Endothelial cell of umbilical vein (primary cell): ENCODE results near the gene DVL1. TPM values are rescaled to one million over a fixed set of nuclear protein-coding genes. Genes with fewer than 3 reads are reported as not detected.

Experiments
- BruUV-seq: library from RNA; stranded (reverse); fragments of 400-500 nt; replicated peaks from 2 replicates; lab custom pipeline; 2021; lab: Mats Ljungman, UMichigan
- CTCF ChIA-PET: fragments of 300-600, 350-600 bp; sonication (Branson Sonifier 250); formaldehyde crosslinking; loops from one replicate; lab custom pipeline; 2021; ENCODE audit warnings: antibody characterized with exemption, inconsistent platforms; lab: Charles Lee
- POLR2A ChIA-PET: fragments of 300-600, 350-600 bp; sonication (Branson Sonifier 250); formaldehyde crosslinking; loops from one replicate; lab custom pipeline; 2021; ENCODE audit warnings: antibody characterized with exemption, inconsistent platforms; lab: Charles Lee
- DNase-seq: peaks from one replicate; pipeline ENCODE4 v3.0.0-alpha.2; 2011; ENCODE audit warnings: low read depth, low spot score
- FAIRE-seq: peaks from 2 replicates; lab custom pipeline; 2011; peaks lifted over from hg19 to GRCh38; lab: Jason Lieb, UNC
- H2AFZ ChIP-seq: 2 replicates; pipeline ENCODE4 v1.6.0; 2012; ENCODE audit warnings: low read depth, low read length, control low read depth, inconsistent platforms
- H3K27ac ChIP-seq: 2 replicates; pipeline ENCODE4 v1.5.1; 2011; ENCODE audit warnings: low read depth, mild to moderate bottlenecking, control low read depth, low read length, moderate library complexity; ENCODE audit not compliant: insufficient read depth
- H3K27me3 ChIP-seq, 2 experiments: 2 replicates each; pipeline versions ENCODE4 v1.6.0 to v1.6.1; 2011; ENCODE audit warnings: low read length in 2 of 2, mixed read lengths in 1 of 2; ENCODE audit not compliant: control insufficient read depth in 2 of 2, insufficient read depth in 2 of 2
- H3K36me3 ChIP-seq, 2 experiments: 2 replicates in 1 of 2; 3 replicates in 1 of 2; pipeline ENCODE4 v1.5.1; 2011; ENCODE audit warnings: low read length in 2 of 2, mild to moderate bottlenecking in 1 of 2, moderate library complexity in 1 of 2; ENCODE audit not compliant: control insufficient read depth in 2 of 2, insufficient read depth in 2 of 2; ENCODE audit errors: extremely low read depth in 1 of 2
- H3K4me1 ChIP-seq: 3 replicates; pipeline ENCODE4 v1.5.1; 2011; ENCODE audit warnings: mild to moderate bottlenecking, low read length; ENCODE audit not compliant: control insufficient read depth, insufficient read depth; ENCODE audit errors: extremely low read depth
- H3K4me2 ChIP-seq: 2 replicates; pipeline ENCODE4 v1.6.1; 2011; ENCODE audit warnings: low read length, control low read depth, mixed read lengths; ENCODE audit not compliant: insufficient read depth
- H3K4me3 ChIP-seq, 3 experiments: fragments of 200-600 bp in 1 of 3; sonication (generic), shearing (Covaris generic) in 1 of 3; replicated peaks in 1 of 3; 2 replicates each; pipeline ENCODE4 v1.5.1; 2011 to 2016; ENCODE audit warnings: control low read depth in 3 of 3, low read length in 3 of 3, mild to moderate bottlenecking in 2 of 3, inconsistent platforms in 1 of 3, low read depth in 1 of 3, moderate library complexity in 1 of 3; ENCODE audit not compliant: insufficient read depth in 1 of 3
- H3K79me2 ChIP-seq: 2 replicates; pipeline ENCODE4 v1.6.0; 2012; ENCODE audit warnings: low read length, inconsistent platforms; ENCODE audit not compliant: control insufficient read depth, insufficient read depth
- H3K9ac ChIP-seq: replicated peaks from 2 replicates; pipeline ENCODE3; 2011; ENCODE audit warnings: low read length, control low read depth; ENCODE audit not compliant: insufficient read depth; ENCODE audit errors: extremely low read depth
- H3K9me1 ChIP-seq: replicated peaks from 3 replicates; pipeline ENCODE4 v1.6.0; 2011; ENCODE audit warnings: mild to moderate bottlenecking, low read length; ENCODE audit not compliant: control insufficient read depth, insufficient read depth; ENCODE audit errors: extremely low read depth
- H3K9me3 ChIP-seq: replicated peaks from 2 replicates; pipeline ENCODE4 v1.5.1; 2012; ENCODE audit warnings: low read length, inconsistent platforms; ENCODE audit not compliant: control insufficient read depth, insufficient read depth
- H4K20me1 ChIP-seq: replicated peaks from 2 replicates; pipeline ENCODE3; 2011; ENCODE audit warnings: mild to moderate bottlenecking, low read length; ENCODE audit not compliant: control insufficient read depth, insufficient read depth; ENCODE audit errors: extremely low read depth
- EZH2 ChIP-seq: IDR thresholded peaks from 2 replicates; pipeline ENCODE4 v1.6.1; 2012; ENCODE audit warnings: borderline replicate concordance, low read depth, mild to moderate bottlenecking, moderate library complexity, low read length, inconsistent platforms; ENCODE audit not compliant: severe bottlenecking
- FOS ChIP-seq: IDR thresholded peaks from 2 replicates; pipeline ENCODE4 v1.6.1; 2011; ENCODE audit warnings: mild to moderate bottlenecking, low read length, moderate library complexity, borderline replicate concordance; ENCODE audit not compliant: insufficient read depth
- GATA2 ChIP-seq: IDR thresholded peaks from 2 replicates; pipeline ENCODE4 v1.7.0; 2011; ENCODE audit warnings: low read depth, mild to moderate bottlenecking, moderate library complexity, mixed read lengths, low read length; ENCODE audit not compliant: insufficient read length, insufficient read depth
- JUN ChIP-seq: IDR thresholded peaks from 2 replicates; pipeline ENCODE4 v1.6.1; 2011; ENCODE audit warnings: borderline replicate concordance, low read depth; ENCODE audit not compliant: insufficient read length, insufficient read depth
- MYC ChIP-seq: IDR thresholded peaks from one replicate; pipeline ENCODE4 v1.6.1; 2011; ENCODE audit warnings: mild to moderate bottlenecking, low read depth, low read length
- POLR2A ChIP-seq: IDR thresholded peaks from 2 replicates; pipeline ENCODE4 v1.6.1; 2012; ENCODE audit warnings: low read depth, mild to moderate bottlenecking, control low read depth, low read length
- POLR2AphosphoS5 ChIP-seq: IDR thresholded peaks from 2 replicates; pipeline ENCODE4 v1.6.1; 2012; ENCODE audit warnings: low read depth, mild to moderate bottlenecking, control low read depth, low read length, moderate library complexity; ENCODE audit not compliant: insufficient read depth
- dilution Hi-C: fragments of 300-500 bp; cut with MboI; formaldehyde crosslinking; loops from one replicate; pipeline ENCODE4 v1.15.0; 2019; ENCODE audit warnings: low sequenced_read_pairs; ENCODE audit not compliant: extremely low pct_ligation_motif_present
- intact Hi-C: fragments of 100-400 bp; cut with micrococcal nuclease; formaldehyde crosslinking; loops from one replicate; pipeline ENCODE4 v1.10.0; 2022
- polyA plus RNA-seq, 4 experiments: library from polyadenylated mRNA; depleted of rRNA in 3 of 4; stranded (reverse) in 3 of 4; unstranded in 1 of 4; fragments of >200 nt; gene quantifications; 2 replicates each; pipeline versions ENCODE4 v1.2.1 to v1.2.3, GENCODE V29; 2011 to 2012; ENCODE audit warnings: missing spikeins in 1 of 4
- total RNA-seq: library from RNA; stranded (reverse); gene quantifications from 2 replicates; pipeline ENCODE4 v1.2.3, GENCODE V29; 2021
- TF ChIP-seq, protein P1 (sequence below), 2 donors: IDR thresholded peaks; 1 replicate in 1 of 2; 2 replicates in 1 of 2; pipeline ENCODE4 v1.5.1; 2011; ENCODE audit warnings: low read length in 2 of 2, mild to moderate bottlenecking in 2 of 2, moderate library complexity in 2 of 2, control low read depth in 1 of 2, inconsistent platforms in 1 of 2, low read depth in 1 of 2; ENCODE audit not compliant: insufficient read depth in 1 of 2; ENCODE audit errors: extremely low read depth in 1 of 2
- TF ChIP-seq, protein P2 (sequence below): IDR thresholded peaks from 2 replicates; pipeline ENCODE4 v1.6.1; 2011; ENCODE audit not compliant: insufficient read depth, insufficient read length

The DVL1 gene
- total and polyA plus RNA-seq, 2 donors (not counting 3 experiments of a cell fraction or from before 2014, with no cell fraction given) = 26.8 to 36.5 TPM

GRCh38 chr1:1356796-1357401 lies 7.7 kb upstream of the DVL1 start:
- no peaks in the 10 kb centered on the region for H3K4me1 ChIP-seq
- no peaks in the 10 kb centered on the region for H4K20me1 ChIP-seq
- H3K4me3 ChIP-seq = no peak overlapping the region
- DNase-seq (no peak), FAIRE-seq (no peak)
- TF ChIP-seq, protein P1, sequence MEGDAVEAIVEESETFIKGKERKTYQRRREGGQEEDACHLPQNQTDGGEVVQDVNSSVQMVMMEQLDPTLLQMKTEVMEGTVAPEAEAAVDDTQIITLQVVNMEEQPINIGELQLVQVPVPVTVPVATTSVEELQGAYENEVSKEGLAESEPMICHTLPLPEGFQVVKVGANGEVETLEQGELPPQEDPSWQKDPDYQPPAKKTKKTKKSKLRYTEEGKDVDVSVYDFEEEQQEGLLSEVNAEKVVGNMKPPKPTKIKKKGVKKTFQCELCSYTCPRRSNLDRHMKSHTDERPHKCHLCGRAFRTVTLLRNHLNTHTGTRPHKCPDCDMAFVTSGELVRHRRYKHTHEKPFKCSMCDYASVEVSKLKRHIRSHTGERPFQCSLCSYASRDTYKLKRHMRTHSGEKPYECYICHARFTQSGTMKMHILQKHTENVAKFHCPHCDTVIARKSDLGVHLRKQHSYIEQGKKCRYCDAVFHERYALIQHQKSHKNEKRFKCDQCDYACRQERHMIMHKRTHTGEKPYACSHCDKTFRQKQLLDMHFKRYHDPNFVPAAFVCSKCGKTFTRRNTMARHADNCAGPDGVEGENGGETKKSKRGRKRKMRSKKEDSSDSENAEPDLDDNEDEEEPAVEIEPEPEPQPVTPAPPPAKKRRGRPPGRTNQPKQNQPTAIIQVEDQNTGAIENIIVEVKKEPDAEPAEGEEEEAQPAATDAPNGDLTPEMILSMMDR (IDR thresholded peaks at IDR 0.05; ENCODE audit: extremely low read depth in 1 of 2, insufficient read depth in 1 of 2, low read depth in 1 of 2, low read length in 2 of 2) = no peak
- CTCF ChIA-PET = no interaction called here
- no TSS peak for BruUV-seq
- H3K9ac ChIP-seq = no peak overlapping the region
- no peaks in the 10 kb centered on the region for H3K36me3 ChIP-seq
- no peak overlapping the region for H3K4me2 ChIP-seq
- H3K27me3 ChIP-seq = peaks cover 11 to 23% of the 10 kb centered on the region in 2 experiments
- no peaks in the 10 kb centered on the region for H3K9me3 ChIP-seq
- no peak overlapping the region for H2AFZ ChIP-seq
- intact Hi-C loops = no loop called here
- H3K79me2 ChIP-seq = no peaks in the 10 kb centered on the region
- H3K27ac ChIP-seq = no peak overlapping the region
- POLR2A ChIA-PET = no interaction called here
- dilution Hi-C loops = no loop called here
- no peaks in the 10 kb centered on the region for H3K9me1 ChIP-seq

DNA sequence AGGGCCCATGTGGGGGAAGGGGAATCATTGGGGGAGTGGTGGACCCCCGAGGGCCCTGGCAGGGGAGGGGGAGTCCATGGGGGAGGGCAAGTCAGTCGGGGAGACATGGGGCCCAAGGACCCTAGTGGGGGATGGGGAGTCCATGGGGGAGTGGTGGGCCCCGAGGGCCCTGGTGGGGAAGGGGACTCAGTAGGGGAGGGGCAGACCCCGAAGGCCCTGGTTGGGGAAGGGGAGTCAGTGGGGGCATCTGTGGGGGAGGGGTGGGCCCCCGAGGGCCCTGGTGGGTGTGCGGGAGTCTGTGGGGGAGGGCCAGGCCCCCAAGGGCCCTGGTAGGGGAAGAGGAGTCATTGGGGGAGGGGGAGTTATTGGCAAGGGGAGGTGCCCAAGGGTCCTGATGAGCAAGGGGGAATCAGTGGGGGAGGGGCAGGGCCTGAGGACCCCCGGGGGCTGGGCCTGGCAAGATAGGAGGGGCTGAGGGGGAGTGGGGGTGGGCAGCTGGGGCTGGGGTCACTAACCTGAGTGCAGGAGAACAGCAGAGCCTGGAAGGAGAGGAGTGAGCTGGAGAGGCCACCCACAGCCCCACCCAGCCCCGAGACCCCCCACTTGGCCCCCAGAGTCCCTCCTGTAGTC lies 7.1 kb upstream of the DVL1 start:
- no TSS peak for BruUV-seq
- H3K79me2 ChIP-seq = no peaks in the 10 kb centered on the region
- H2AFZ ChIP-seq = no peak overlapping the region
- no peak for FAIRE-seq
- ChIA-PET POLR2A (no interaction called here), CTCF (interaction anchor here (1.2 kb wide), 1 partner anchor 16 kb away, joined by 9 read pairs; no protein-coding TSS in a partner anchor)
- H3K27me3 ChIP-seq = peaks cover 11 to 23% of the 10 kb centered on the region in 2 experiments
- intact Hi-C loops = no loop called here
- H3K9me3 ChIP-seq = no peaks in the 10 kb centered on the region
- H3K4me1 ChIP-seq = no peaks in the 10 kb centered on the region
- no peak overlapping the region for H3K4me3 ChIP-seq
- no peaks in the 10 kb centered on the region for H3K9me1 ChIP-seq
- no peak overlapping the region for H3K4me2 ChIP-seq
- no peak overlapping the region for H3K27ac ChIP-seq
- no peak for DNase-seq
- no peaks in the 10 kb centered on the region for H3K36me3 ChIP-seq
- TF ChIP-seq EZH2 (no peak), JUN (no peak), POLR2AphosphoS5 (no peak), GATA2 (no peak), MYC (no peak), POLR2A (no peak), FOS (no peak)
- TF ChIP-seq, protein P2, sequence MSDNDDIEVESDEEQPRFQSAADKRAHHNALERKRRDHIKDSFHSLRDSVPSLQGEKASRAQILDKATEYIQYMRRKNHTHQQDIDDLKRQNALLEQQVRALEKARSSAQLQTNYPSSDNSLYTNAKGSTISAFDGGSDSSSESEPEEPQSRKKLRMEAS = no peak
- TF ChIP-seq, protein P1 (IDR thresholded peaks at IDR 0.05; ENCODE audit: extremely low read depth in 1 of 2, insufficient read depth in 1 of 2, low read depth in 1 of 2, low read length in 2 of 2) = no peak
- no peaks in the 10 kb centered on the region for H4K20me1 ChIP-seq
- dilution Hi-C loops = no loop called here
- no peak overlapping the region for H3K9ac ChIP-seq
